Fibroblast of villous mesenchyme (primary cell): ENCODE measurements around the gene BCL10. TPM values are rescaled to one million over a fixed set of nuclear protein-coding genes. Genes with fewer than 3 reads are reported as not detected.

Source experiments
- DNase-seq: peaks from one replicate; pipeline ENCODE4 v3.0.0-alpha.2; 2010; ENCODE audit warnings: low read depth
- H3K4me3 ChIP-seq: 2 replicates; pipeline ENCODE4 v1.5.1; 2011; ENCODE audit warnings: low read depth, mild to moderate bottlenecking, low read length
- total RNA-seq: library from RNA; depleted of rRNA; stranded (reverse); fragments of >200 nt; gene quantifications from 2 replicates; pipeline ENCODE4 v1.2.3, GENCODE V29; 2012
- TF ChIP-seq, protein P1 (sequence below): IDR thresholded peaks from 2 replicates; pipeline ENCODE4 v1.5.1; 2012; ENCODE audit warnings: low read depth, mild to moderate bottlenecking, low read length; ENCODE audit not compliant: insufficient read depth

BCL10 gene
- total RNA-seq, 1 donor, result 36.7 TPM

DNA sequence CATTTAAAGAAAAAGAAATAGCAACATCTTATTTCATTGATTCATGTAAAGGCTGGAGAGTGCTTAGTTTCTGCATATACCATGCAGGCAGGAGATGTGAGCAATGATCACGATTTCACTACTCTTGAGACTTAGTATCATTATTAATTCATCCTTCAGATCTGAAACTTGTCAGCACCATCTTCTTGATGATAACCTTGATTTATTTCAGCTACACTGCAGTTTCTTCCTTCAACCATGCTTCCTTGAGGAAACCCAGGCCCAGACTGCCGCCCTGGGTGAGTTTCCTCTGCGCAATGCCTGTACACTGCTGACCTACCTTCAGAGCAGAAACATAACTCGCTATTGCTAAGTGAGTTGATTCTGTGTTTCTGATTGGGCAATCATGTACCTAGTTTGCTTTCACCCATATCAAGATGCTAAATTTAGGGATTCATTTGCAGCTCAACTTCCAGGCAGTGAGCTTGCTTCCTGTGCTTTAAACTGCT, 13.5 kb upstream of the BCL10 start:
- TF ChIP-seq, protein P1, sequence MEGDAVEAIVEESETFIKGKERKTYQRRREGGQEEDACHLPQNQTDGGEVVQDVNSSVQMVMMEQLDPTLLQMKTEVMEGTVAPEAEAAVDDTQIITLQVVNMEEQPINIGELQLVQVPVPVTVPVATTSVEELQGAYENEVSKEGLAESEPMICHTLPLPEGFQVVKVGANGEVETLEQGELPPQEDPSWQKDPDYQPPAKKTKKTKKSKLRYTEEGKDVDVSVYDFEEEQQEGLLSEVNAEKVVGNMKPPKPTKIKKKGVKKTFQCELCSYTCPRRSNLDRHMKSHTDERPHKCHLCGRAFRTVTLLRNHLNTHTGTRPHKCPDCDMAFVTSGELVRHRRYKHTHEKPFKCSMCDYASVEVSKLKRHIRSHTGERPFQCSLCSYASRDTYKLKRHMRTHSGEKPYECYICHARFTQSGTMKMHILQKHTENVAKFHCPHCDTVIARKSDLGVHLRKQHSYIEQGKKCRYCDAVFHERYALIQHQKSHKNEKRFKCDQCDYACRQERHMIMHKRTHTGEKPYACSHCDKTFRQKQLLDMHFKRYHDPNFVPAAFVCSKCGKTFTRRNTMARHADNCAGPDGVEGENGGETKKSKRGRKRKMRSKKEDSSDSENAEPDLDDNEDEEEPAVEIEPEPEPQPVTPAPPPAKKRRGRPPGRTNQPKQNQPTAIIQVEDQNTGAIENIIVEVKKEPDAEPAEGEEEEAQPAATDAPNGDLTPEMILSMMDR, result no peak
- no peak overlapping the region for H3K4me3 ChIP-seq
- no peak for DNase-seq

DNA sequence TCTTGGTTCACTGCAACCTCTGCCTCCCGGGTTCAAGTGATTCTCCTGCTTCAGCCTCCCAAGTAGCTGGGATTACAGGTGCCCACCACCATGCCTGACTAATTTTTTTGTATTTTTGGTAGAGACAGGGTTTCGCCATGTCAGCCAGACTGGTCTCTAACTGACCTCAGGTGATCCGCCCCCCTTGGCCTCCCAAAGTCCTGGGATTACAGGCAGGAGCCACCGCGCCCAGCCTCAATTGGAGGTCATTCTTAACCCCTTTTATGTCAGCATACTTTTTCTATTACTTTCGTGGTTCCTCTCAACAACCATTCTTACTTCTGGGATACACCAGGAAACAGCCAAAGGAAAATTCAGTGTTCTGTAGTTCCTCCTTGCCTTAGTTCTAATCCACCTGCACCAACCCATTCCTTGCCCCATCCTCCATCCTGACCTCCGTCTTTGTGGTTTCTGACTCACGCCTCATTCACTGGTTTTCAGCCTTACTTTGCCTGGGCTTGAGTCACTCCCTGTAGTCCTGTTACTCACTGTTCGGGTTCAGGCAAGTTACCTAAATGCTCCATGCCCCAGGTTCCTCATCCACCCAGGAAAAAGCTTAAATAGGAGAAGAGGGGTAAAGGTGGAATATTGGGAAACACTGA, 12.9 kb upstream of the BCL10 start:
- H3K4me3 ChIP-seq, result no peak overlapping the region
- DNase-seq, result peak; percentile 88
- TF ChIP-seq, protein P1, result no peak

DNA sequence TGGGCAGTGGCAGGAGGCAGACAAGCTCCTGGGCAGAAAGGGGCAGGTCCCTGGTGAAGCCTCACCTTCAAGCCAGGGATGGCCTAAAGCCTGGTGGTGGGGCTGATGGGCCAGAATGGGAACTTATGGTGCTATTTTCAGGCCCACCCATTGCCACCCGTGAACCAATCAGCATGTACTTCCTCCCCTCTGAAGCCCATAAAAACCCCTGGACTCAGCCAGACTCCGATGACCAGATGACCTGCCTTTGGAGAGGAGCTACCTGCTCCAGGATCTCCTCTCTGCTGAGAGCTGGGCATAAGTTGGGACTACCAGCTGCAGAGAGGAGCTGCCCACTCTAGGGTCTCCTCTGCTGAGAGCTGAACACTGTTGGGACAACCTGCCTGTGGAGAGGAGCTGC, 7.8 kb upstream of the BCL10 start:
- H3K4me3 ChIP-seq, result no peak overlapping the region
- no peak for DNase-seq
- TF ChIP-seq, protein P1, result no peak

DNA sequence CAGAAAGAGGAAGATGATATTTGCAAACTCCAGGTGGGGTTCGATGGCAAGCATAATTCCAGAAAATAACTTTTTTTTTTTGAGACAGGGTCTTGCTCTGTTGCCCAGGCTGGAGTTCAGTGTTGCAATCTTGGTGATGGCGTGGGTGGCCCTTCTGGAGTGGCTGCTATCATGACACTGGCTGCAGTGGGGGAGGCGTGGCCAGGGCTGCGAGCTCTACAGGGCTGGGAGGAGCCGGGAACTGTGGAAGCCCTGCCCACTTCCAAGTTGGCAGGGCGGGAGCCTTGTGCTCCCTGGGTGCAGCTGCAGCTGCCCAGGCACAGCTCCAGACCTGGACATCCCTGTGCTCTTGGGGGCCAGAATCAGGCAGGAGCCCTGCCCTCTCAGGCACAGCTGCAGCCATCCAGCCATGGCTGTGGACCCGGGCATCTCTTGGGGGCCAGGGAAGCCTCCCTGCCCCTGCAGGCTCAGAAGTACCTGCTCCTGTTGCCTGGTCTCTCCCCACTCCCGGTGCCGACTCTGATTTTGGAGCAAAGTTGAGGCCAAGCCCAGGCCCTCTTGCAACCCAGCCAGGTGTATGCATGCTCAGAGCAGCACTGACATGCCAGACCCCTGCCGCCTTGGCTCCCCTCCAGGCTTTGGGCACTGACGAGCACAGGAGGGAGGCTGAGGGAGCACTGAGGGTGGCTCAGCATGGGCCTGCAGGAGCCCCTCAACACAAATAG, 7.2 kb upstream of the BCL10 start:
- TF ChIP-seq, protein P1, result no peak
- DNase-seq, result no peak
- no peak overlapping the region for H3K4me3 ChIP-seq

DNA sequence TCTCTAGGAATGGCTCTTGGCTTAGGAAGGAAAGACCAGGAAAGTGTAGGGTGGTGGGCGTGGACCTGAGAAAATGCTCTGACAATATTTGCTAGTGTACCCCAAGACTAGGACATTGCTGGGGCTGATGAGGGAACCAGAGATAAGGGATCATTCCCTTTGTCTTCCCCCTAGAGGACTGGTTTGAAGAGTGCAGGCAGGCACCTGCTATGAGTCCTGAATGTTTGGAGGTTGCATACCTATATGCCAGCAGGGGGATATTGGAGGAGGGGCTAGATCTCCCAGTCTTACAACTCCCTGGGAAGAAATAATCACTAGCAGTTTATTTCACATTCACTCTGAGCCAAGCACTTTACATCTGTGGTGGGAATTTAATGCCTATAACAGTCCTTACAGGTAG, 6.0 kb upstream of the BCL10 start:
- DNase-seq, result no peak
- TF ChIP-seq, protein P1, result no peak

DNA sequence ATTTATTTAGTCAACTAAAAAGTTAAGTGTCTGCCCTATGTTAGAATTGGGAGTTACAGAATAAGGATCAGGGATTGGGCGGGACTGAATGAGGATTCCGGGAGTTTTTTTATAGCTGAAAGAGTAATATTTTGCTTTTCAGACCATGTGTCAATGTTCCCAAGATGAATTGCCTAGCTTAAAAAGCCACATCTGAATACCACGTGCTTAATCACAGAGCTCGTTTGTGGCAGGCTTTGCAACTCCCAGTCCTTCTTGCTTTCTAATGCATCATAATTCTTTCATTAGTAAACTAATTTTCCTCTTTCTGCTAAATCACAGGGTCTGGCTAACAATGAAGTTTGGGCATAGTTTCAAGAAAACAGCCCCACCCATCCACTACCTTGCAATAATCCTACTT, 4.2 kb upstream of the BCL10 start:
- H3K4me3 ChIP-seq, result no peak overlapping the region
- TF ChIP-seq, protein P1, result no peak
- no peak for DNase-seq

More for the DNA sequence above, 6.0 kb upstream of the BCL10 start:
- H3K4me3 ChIP-seq, result no peak overlapping the region
